ENCODE data around the gene COBL. TPM values are rescaled to one million over a fixed set of nuclear protein-coding genes. Genes with fewer than 3 reads are reported as not detected.

The COBL gene
- total RNA-seq, 1 experiment from 2014 or later = not detected

DNA sequence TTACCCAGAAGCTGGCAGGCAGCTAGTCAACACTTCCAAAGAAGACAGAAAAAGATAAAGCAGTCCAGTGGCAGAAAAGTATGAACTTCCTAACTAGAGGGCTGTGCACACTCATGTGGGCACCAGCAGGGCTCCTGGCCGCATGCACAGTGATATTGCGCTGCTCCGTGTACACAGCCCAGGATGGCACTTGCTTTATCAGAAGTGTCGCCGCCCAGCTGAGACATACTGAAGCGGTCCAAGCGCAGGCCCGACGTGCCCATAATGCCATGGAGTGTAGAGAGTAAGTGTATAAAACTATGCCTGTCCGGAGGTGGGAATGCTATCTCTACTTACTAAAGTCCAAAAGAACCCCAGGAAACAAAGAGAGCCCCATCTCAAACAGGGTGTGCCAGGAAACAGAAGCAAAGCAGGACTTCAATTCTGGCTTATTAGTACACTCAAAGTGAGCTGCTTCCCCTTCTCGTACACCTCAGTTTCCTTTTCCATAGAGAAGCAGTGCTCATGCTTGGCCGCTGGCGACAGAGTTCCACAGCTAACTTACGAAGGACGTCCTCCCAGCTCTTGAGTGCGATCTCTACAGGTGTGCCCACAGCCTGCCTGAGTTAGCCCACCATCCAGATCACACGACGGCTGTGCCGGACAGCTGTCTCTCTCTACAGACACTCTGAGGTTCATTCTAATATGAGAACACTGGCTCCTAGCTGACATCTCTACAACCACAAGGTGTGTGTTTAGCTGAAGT lies 234.3 kb downstream of the COBL start:
- no peak overlapping the region for H3K4me2 ChIP-seq (ENCODE audit: low read depth, low read length, poor library complexity, severe bottlenecking)
- H3K36me3 ChIP-seq (ENCODE audit: insufficient read depth, low read length) = no peaks in the 10 kb centered on the region
- H3K9ac ChIP-seq (ENCODE audit: low read length) = no peak overlapping the region
- H2AFZ ChIP-seq (ENCODE audit: low read length) = no peak overlapping the region
- no peaks in the 10 kb centered on the region for H3K9me2 ChIP-seq (replicated peaks; ENCODE audit: insufficient read depth, low read length)
- no peak overlapping the region for H3K4me3 ChIP-seq (ENCODE audit: low read length)
- no peaks in the 10 kb centered on the region for H3K4me1 ChIP-seq (ENCODE audit: low read length)
- H3K27me3 ChIP-seq (ENCODE audit: low read length) = no peaks in the 10 kb centered on the region
- no peak overlapping the region for H3K27ac ChIP-seq (ENCODE audit: low read length)
- H3K9me3 ChIP-seq (ENCODE audit: low read length) = no peaks in the 10 kb centered on the region
- DNase-seq = no peak
- no peaks in the 10 kb centered on the region for H4K20me1 ChIP-seq (ENCODE audit: insufficient read depth, low read depth, low read length)
- no peaks in the 10 kb centered on the region for H3K79me2 ChIP-seq (ENCODE audit: low read length)

- Histone ChIP-seq H3K4me3 (ENCODE audit: low read length) (no peak overlapping the region), H3K27ac (ENCODE audit: low read length) (no peak overlapping the region), H3K9me2 (replicated peaks; ENCODE audit: insufficient read depth, low read length) (no peaks in the 10 kb centered on the region), H3K27me3 (ENCODE audit: low read length) (no peaks in the 10 kb centered on the region), H3K36me3 (ENCODE audit: insufficient read depth, low read length) (no peaks in the 10 kb centered on the region), H3K4me1 (ENCODE audit: low read length) (no peaks in the 10 kb centered on the region), H3K79me2 (ENCODE audit: low read length) (no peaks in the 10 kb centered on the region), H4K20me1 (ENCODE audit: insufficient read depth, low read depth, low read length) (no peaks in the 10 kb centered on the region), H3K4me2 (ENCODE audit: low read depth, low read length, poor library complexity, severe bottlenecking) (no peak overlapping the region), H2AFZ (ENCODE audit: low read length) (no peak overlapping the region), H3K9me3 (ENCODE audit: low read length) (no peaks in the 10 kb centered on the region), H3K9ac (ENCODE audit: low read length) (no peak overlapping the region)
- DNase-seq = no peak
Measured at GRCh38 chr7:51081270-51081890, 235.2 kb downstream of the COBL start.

GRCh38 chr7:51080622-51081269 lies 235.9 kb downstream of the COBL start:
- H3K36me3 ChIP-seq (ENCODE audit: insufficient read depth, low read length) = no peaks in the 10 kb centered on the region

GRCh38 chr7:51080216-51080615 lies 236.4 kb downstream of the COBL start:
- Histone ChIP-seq H3K27ac (ENCODE audit: low read length) (no peak overlapping the region), H3K27me3 (ENCODE audit: low read length) (no peaks in the 10 kb centered on the region), H3K4me1 (ENCODE audit: low read length) (no peaks in the 10 kb centered on the region), H3K79me2 (ENCODE audit: low read length) (no peaks in the 10 kb centered on the region), H3K9me2 (replicated peaks; ENCODE audit: insufficient read depth, low read length) (no peaks in the 10 kb centered on the region), H4K20me1 (ENCODE audit: insufficient read depth, low read depth, low read length) (no peaks in the 10 kb centered on the region), H3K36me3 (ENCODE audit: insufficient read depth, low read length) (no peaks in the 10 kb centered on the region), H3K4me2 (ENCODE audit: low read depth, low read length, poor library complexity, severe bottlenecking) (no peak overlapping the region), H3K9me3 (ENCODE audit: low read length) (no peaks in the 10 kb centered on the region), H3K9ac (ENCODE audit: low read length) (no peak overlapping the region), H3K4me3 (ENCODE audit: low read length) (no peak overlapping the region), H2AFZ (ENCODE audit: low read length) (no peak overlapping the region)
- no peak for DNase-seq

More at GRCh38 chr7:51080622-51081269, 235.9 kb downstream of the COBL start:
- no peak overlapping the region for H3K4me3 ChIP-seq (ENCODE audit: low read length)
- no peaks in the 10 kb centered on the region for H3K79me2 ChIP-seq (ENCODE audit: low read length)
- H4K20me1 ChIP-seq (ENCODE audit: insufficient read depth, low read depth, low read length) = no peaks in the 10 kb centered on the region
- no peak overlapping the region for H3K27ac ChIP-seq (ENCODE audit: low read length)
- no peaks in the 10 kb centered on the region for H3K27me3 ChIP-seq (ENCODE audit: low read length)
- H2AFZ ChIP-seq (ENCODE audit: low read length) = no peak overlapping the region
- no peak overlapping the region for H3K9ac ChIP-seq (ENCODE audit: low read length)
- no peak overlapping the region for H3K4me2 ChIP-seq (ENCODE audit: low read depth, low read length, poor library complexity, severe bottlenecking)
- no peaks in the 10 kb centered on the region for H3K9me3 ChIP-seq (ENCODE audit: low read length)
- no peak for DNase-seq
- no peaks in the 10 kb centered on the region for H3K9me2 ChIP-seq (replicated peaks; ENCODE audit: insufficient read depth, low read length)
- no peaks in the 10 kb centered on the region for H3K4me1 ChIP-seq (ENCODE audit: low read length)

GRCh38 chr7:51079494-51079893 lies 237.1 kb downstream of the COBL start:
- H3K9me3 ChIP-seq (ENCODE audit: low read length) = no peaks in the 10 kb centered on the region
- H4K20me1 ChIP-seq (ENCODE audit: insufficient read depth, low read depth, low read length) = no peaks in the 10 kb centered on the region
- H3K9me2 ChIP-seq (replicated peaks; ENCODE audit: insufficient read depth, low read length) = no peaks in the 10 kb centered on the region
- H3K79me2 ChIP-seq (ENCODE audit: low read length) = no peaks in the 10 kb centered on the region
- H3K4me2 ChIP-seq (ENCODE audit: low read depth, low read length, poor library complexity, severe bottlenecking) = no peak overlapping the region
- no peaks in the 10 kb centered on the region for H3K27me3 ChIP-seq (ENCODE audit: low read length)
- no peak overlapping the region for H3K9ac ChIP-seq (ENCODE audit: low read length)
- no peaks in the 10 kb centered on the region for H3K36me3 ChIP-seq (ENCODE audit: insufficient read depth, low read length)
- no peak overlapping the region for H3K4me3 ChIP-seq (ENCODE audit: low read length)
- peaks cover 1% of the 10 kb centered on the region; the same call in 1 of the 2 replicates for H3K4me1 ChIP-seq (ENCODE audit: low read length)
- H3K27ac ChIP-seq (ENCODE audit: low read length) = no peak overlapping the region
- no peak for DNase-seq
- H2AFZ ChIP-seq (ENCODE audit: low read length) = no peak overlapping the region

GRCh38 chr7:51078653-51079052 lies 238.0 kb downstream of the COBL start:
- no peak overlapping the region for H3K27ac ChIP-seq (ENCODE audit: low read length)
- no peaks in the 10 kb centered on the region for H3K9me2 ChIP-seq (replicated peaks; ENCODE audit: insufficient read depth, low read length)
- DNase-seq = no peak
- H3K4me3 ChIP-seq (ENCODE audit: low read length) = no peak overlapping the region
- no peaks in the 10 kb centered on the region for H3K9me3 ChIP-seq (ENCODE audit: low read length)
- H3K79me2 ChIP-seq (ENCODE audit: low read length) = no peaks in the 10 kb centered on the region
- H2AFZ ChIP-seq (ENCODE audit: low read length) = no peak overlapping the region
- peaks cover 8% of the 10 kb centered on the region for H3K4me1 ChIP-seq (ENCODE audit: low read length)
- no peaks in the 10 kb centered on the region for H3K27me3 ChIP-seq (ENCODE audit: low read length)
- H4K20me1 ChIP-seq (ENCODE audit: insufficient read depth, low read depth, low read length) = no peaks in the 10 kb centered on the region
- H3K36me3 ChIP-seq (ENCODE audit: insufficient read depth, low read length) = no peaks in the 10 kb centered on the region
- H3K4me2 ChIP-seq (ENCODE audit: low read depth, low read length, poor library complexity, severe bottlenecking) = no peak overlapping the region
- no peak overlapping the region for H3K9ac ChIP-seq (ENCODE audit: low read length)

- no peaks in the 10 kb centered on the region for H3K36me3 ChIP-seq (ENCODE audit: insufficient read depth, low read length)
- no peak overlapping the region for H3K4me3 ChIP-seq (ENCODE audit: low read length)
- no peaks in the 10 kb centered on the region for H3K9me3 ChIP-seq (ENCODE audit: low read length)
- no peak overlapping the region for H3K9ac ChIP-seq (ENCODE audit: low read length)
- H3K79me2 ChIP-seq (ENCODE audit: low read length) = no peaks in the 10 kb centered on the region
- no peak for DNase-seq
- H2AFZ ChIP-seq (ENCODE audit: low read length) = no peak overlapping the region
- peaks cover 8% of the 10 kb centered on the region for H3K4me1 ChIP-seq (ENCODE audit: low read length)
- H3K27me3 ChIP-seq (ENCODE audit: low read length) = no peaks in the 10 kb centered on the region
- H4K20me1 ChIP-seq (ENCODE audit: insufficient read depth, low read depth, low read length) = no peaks in the 10 kb centered on the region
- H3K9me2 ChIP-seq (replicated peaks; ENCODE audit: insufficient read depth, low read length) = no peaks in the 10 kb centered on the region
- H3K4me2 ChIP-seq (ENCODE audit: low read depth, low read length, poor library complexity, severe bottlenecking) = no peak overlapping the region
- H3K27ac ChIP-seq (ENCODE audit: low read length) = no peak overlapping the region
Measured at GRCh38 chr7:51077987-51078370, 238.6 kb downstream of the COBL start.

DNA sequence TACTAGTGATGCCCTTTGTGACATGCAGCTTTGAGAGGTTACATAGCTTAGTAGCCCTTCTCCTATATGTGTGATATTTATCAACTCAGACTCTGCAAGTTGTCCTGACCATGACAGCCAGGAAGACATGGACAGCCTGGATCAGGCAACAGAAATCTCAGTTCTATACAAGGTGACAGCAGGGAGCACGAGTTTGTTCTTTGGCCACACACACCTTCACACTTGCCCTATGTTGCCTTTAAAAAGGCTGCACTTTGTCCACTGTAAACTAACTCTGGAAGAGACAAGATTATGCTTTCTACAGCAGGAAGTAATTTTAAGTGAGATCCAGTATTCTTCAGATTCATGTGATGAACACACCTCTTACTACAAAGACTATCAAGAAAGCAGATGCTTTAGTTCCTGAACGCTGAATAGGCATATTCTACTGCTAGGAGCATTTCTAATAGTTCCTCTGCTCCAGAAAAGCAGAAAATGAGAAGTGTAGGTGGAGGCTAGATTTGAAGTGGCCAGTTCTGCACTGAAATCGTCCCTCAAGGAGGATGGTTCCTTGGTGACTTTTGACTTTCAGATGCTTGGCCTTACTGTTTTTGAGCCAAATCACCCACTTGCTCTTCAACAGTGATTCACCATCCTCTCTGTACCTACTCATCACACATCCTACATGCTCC lies 239.2 kb downstream of the COBL start:
- Histone ChIP-seq H3K79me2 (ENCODE audit: low read length) (no peaks in the 10 kb centered on the region), H3K4me1 (ENCODE audit: low read length) (peaks cover 8% of the 10 kb centered on the region), H3K4me2 (ENCODE audit: low read depth, low read length, poor library complexity, severe bottlenecking) (no peak overlapping the region), H3K27me3 (ENCODE audit: low read length) (no peaks in the 10 kb centered on the region), H3K9ac (ENCODE audit: low read length) (no peak overlapping the region), H2AFZ (ENCODE audit: low read length) (no peak overlapping the region), H4K20me1 (ENCODE audit: insufficient read depth, low read depth, low read length) (no peaks in the 10 kb centered on the region), H3K9me2 (replicated peaks; ENCODE audit: insufficient read depth, low read length) (no peaks in the 10 kb centered on the region), H3K36me3 (ENCODE audit: insufficient read depth, low read length) (no peaks in the 10 kb centered on the region), H3K27ac (ENCODE audit: low read length) (no peak overlapping the region), H3K4me3 (ENCODE audit: low read length) (no peak overlapping the region), H3K9me3 (ENCODE audit: low read length) (no peaks in the 10 kb centered on the region)
- no peak for DNase-seq

Measured in Karpas-422 (cell line).